K562 (cell line): ENCODE data around the gene ATG13. TPM values are rescaled to one million over a fixed set of nuclear protein-coding genes. Genes with fewer than 3 reads are reported as not detected.

Experiments
- BCOR ChIP-seq: fragments of 450-650 bp; IDR thresholded peaks from 2 replicates; pipeline ENCODE4 v1.6.1; 2016
- BRCA1 ChIP-seq, 2 experiments: fragments of 450-650 bp in 1 of 2; sonication (generic) in 1 of 2; formaldehyde crosslinking in 1 of 2; IDR thresholded peaks; 2 replicates each; pipeline versions ENCODE4 v1.5.0 to v1.6.1; 2017 to 2020; ENCODE audit warnings: mild to moderate bottlenecking in 1 of 2, missing genetic modification reagents in 1 of 2
- CREM ChIP-seq: IDR thresholded peaks from 2 replicates; pipeline ENCODE4 v1.6.1; 2014; ENCODE audit warnings: antibody characterized with exemption, low read depth
- CXXC5 ChIP-seq: fragments of 250-450 bp; sonication (Bioruptor Pico); IDR thresholded peaks from 2 replicates; pipeline ENCODE4 v1.8.0; 2022; ENCODE audit warnings: inconsistent platforms, mild to moderate bottlenecking, moderate library complexity
- FUS ChIP-seq: fragments of 200-400 bp; formaldehyde crosslinking; optimal IDR thresholded peaks from 2 replicates; pipeline ENCODE3; 2017; ENCODE audit warnings: low read depth, low read length
- HMG20B ChIP-seq: fragments of 250-450 bp; sonication (Bioruptor Pico); IDR thresholded peaks from 2 replicates; pipeline ENCODE4 v1.5.0; 2021; ENCODE audit warnings: mild to moderate bottlenecking
- HOXB6 ChIP-seq: fragments of 250-450 bp; sonication (Bioruptor Pico); IDR thresholded peaks from 2 replicates; pipeline ENCODE4 v1.5.1; 2022; ENCODE audit warnings: mild to moderate bottlenecking, borderline replicate concordance
- MEIS2 ChIP-seq: fragments of 450-650 bp; IDR thresholded peaks from 2 replicates; pipeline ENCODE4 v1.6.1; 2014; ENCODE audit warnings: mild to moderate bottlenecking; ENCODE audit not compliant: partially characterized antibody
- NR4A1 ChIP-seq, 2 experiments: fragments of 250-450 bp in 1 of 2; fragments of 450-650 bp in 1 of 2; sonication (Bioruptor Pico) in 1 of 2; IDR thresholded peaks; 2 replicates each; pipeline versions ENCODE4 v1.4.0 to v1.6.1; 2016 to 2020; ENCODE audit warnings: mild to moderate bottlenecking in 2 of 2, missing compliant biosample characterization in 1 of 2, missing genetic modification characterization in 1 of 2, moderate library complexity in 1 of 2
- OTX1 ChIP-seq: fragments of 450-650 bp; formaldehyde crosslinking; IDR thresholded peaks from 2 replicates; pipeline ENCODE4 v1.4.0; 2022; ENCODE audit warnings: mild to moderate bottlenecking
- PCBP1 ChIP-seq: fragments of 200-400 bp; formaldehyde crosslinking; IDR thresholded peaks from 2 replicates; pipeline ENCODE4 v1.6.1; 2018; ENCODE audit warnings: mild to moderate bottlenecking, low read depth, low read length; ENCODE audit not compliant: poor library complexity, severe bottlenecking
- PHB2 ChIP-seq: fragments of 450-650 bp; IDR thresholded peaks from 2 replicates; pipeline ENCODE4 v1.6.1; 2017; ENCODE audit warnings: low read depth
- POLR2H ChIP-seq: IDR thresholded peaks from 2 replicates; pipeline ENCODE4 v1.6.1; 2016; ENCODE audit warnings: missing genetic modification characterization, low read depth, mild to moderate bottlenecking, control low read depth, missing compliant biosample characterization, moderate library complexity
- RBM15 ChIP-seq: fragments of 200-400 bp; formaldehyde crosslinking; IDR thresholded peaks from 2 replicates; pipeline ENCODE4 v1.6.1; 2018; ENCODE audit warnings: mild to moderate bottlenecking, low read length, moderate library complexity; ENCODE audit not compliant: insufficient read depth
- RREB1 ChIP-seq: fragments of 250-450 bp; sonication (Bioruptor Pico); IDR thresholded peaks from 2 replicates; pipeline ENCODE4 v1.4.0; 2020
- TAF9B ChIP-seq: fragments of 450-650 bp; IDR thresholded peaks from 2 replicates; pipeline ENCODE4 v1.6.1; 2018; ENCODE audit warnings: mild to moderate bottlenecking; ENCODE audit not compliant: partially characterized antibody
- TGIF2 ChIP-seq: sonication (generic); formaldehyde crosslinking; IDR thresholded peaks from 2 replicates; pipeline ENCODE4 v1.8.1; 2022; ENCODE audit warnings: mild to moderate bottlenecking, missing genetic modification reagents, moderate library complexity
- ZNF12 ChIP-seq: sonication (generic); formaldehyde crosslinking; IDR thresholded peaks from 2 replicates; pipeline ENCODE4 v1.4.0; 2020; ENCODE audit warnings: mild to moderate bottlenecking, missing genetic modification reagents
- ZNF184 ChIP-seq: sonication (generic); formaldehyde crosslinking; IDR thresholded peaks from 2 replicates; pipeline ENCODE4 v1.5.0; 2020; ENCODE audit warnings: missing genetic modification reagents
- ZNF263 ChIP-seq: sonication (generic); formaldehyde crosslinking; IDR thresholded peaks from 2 replicates; pipeline ENCODE4 v1.8.0; 2022; ENCODE audit warnings: mild to moderate bottlenecking, missing genetic modification reagents, borderline replicate concordance
- ZNF780A ChIP-seq: fragments of 250-450 bp; sonication (Bioruptor Pico); IDR thresholded peaks from 2 replicates; pipeline ENCODE4 v1.5.0; 2021; ENCODE audit warnings: mild to moderate bottlenecking
- polyA plus RNA-seq, 8 experiments: library from polyadenylated mRNA; depleted of rRNA in 4 of 8; stranded (reverse) in 5 of 8; unstranded in 3 of 8; fragments of >200 nt; fragmentation: Nextera tagmentation in 2 of 8; fragmentation: Illumina TruSeq in 1 of 8; extraction: Ambion mirVana in 2 of 8; extraction: Trizol in 1 of 8; gene quantifications; 2 replicates each; pipeline versions ENCODE4 v1.2.1 to v1.2.3, GENCODE V29; 2011 to 2014; ENCODE audit warnings: inconsistent platforms in 1 of 8, missing spikeins in 1 of 8
- total RNA-seq, 7 experiments: library from RNA; depleted of rRNA in 6 of 7; stranded (reverse); fragments of >200 nt in 6 of 7; fragmentation: Illumina TruSeq in 2 of 7; extraction: Trizol in 2 of 7; gene quantifications; 2 replicates each; pipeline versions ENCODE4 v1.2.1 to v1.2.3, GENCODE V29; 2011 to 2021; ENCODE audit warnings: low replicate concordance in 1 of 7

Gene ATG13
- total and polyA plus RNA-seq, 9 of the 15 experiments (the other 6 are each of a cell fraction or from before 2014, with no cell fraction given), result 13.1 to 61.5 (median 36.5) TPM

- TF ChIP-seq RREB1 (CRISPR knock-in tag) (0 out of 2 replicates have a peak, but pooled peaks have one; percentile 65), ZNF12 (CRISPR knock-in tag) (no peak), PHB2 (no peak), TAF9B (peak; percentile 95), HMG20B (no peak), ZNF184 (CRISPR knock-in tag) (no peak), BRCA1 (IDR thresholded peaks at IDR 0.05) (no peak), BRCA1 (CRISPR knock-in tag; IDR thresholded peaks at IDR 0.05) (peak; percentile 47; the same call in 1 of the 2 replicates), POLR2H (tag) (peak; percentile 84), TGIF2 (CRISPR knock-in tag) (no peak), ZNF263 (peak; percentile 87), RBM15 (no peak), OTX1 (CRISPR knock-in tag) (peak; percentile 89), CXXC5 (CRISPR knock-in tag) (peak; percentile 83), NR4A1 (CRISPR knock-in tag; IDR thresholded peaks at IDR 0.05) (no peak), NR4A1 (tag; IDR thresholded peaks at IDR 0.05) (peak; percentile 71), PCBP1 (peak; percentile 86), BCOR (no peak; the same call in 1 of the 2 replicates), HOXB6 (CRISPR knock-in tag) (no peak), MEIS2 (peak; percentile 58), FUS (no peak), ZNF780A (0 out of 2 replicates have a peak, but pooled peaks have one; percentile 34), CREM (peak; percentile 82)
These were observed 83.1 kb downstream of the ATG13 start, which contains the start of the genes ARHGAP1 and ZNF408 (continued) for GRCh38 chr11:46700241-46701077.
